ENCODE results near the gene C1orf53. TPM values are rescaled to one million over a fixed set of nuclear protein-coding genes. Genes with fewer than 3 reads are reported as not detected.

Gene C1orf53
- total RNA-seq, 1 experiment from 2014 or later, result 1.4 TPM

GRCh38 chr1:197914510-197914909, 12.1 kb downstream of the C1orf53 start:
- peaks cover 38% of the 10 kb centered on the region for H3K23me2 ChIP-seq (ENCODE audit: insufficient read length, low read depth, low read length, poor library complexity, severe bottlenecking)
- DNase-seq, result no peak
- Mint-ChIP-seq H3K4me3 (peak overlapping the region in 1 of 2 experiments; percentile 54; a peak in 2 of 5 replicates), H3K27me3 (ENCODE audit: low read depth) (peaks cover 100% of the 10 kb centered on the region), H3K4me1 (peaks cover 66 to 86% of the 10 kb centered on the region in 2 experiments), H3K27ac (no peak overlapping the region), H3K36me3 (ENCODE audit: insufficient read depth in 1 of 3, low read depth in 3 of 3) (no peaks in the 10 kb centered on the region; a peak in 1 of 7 replicates), H3K9me3 (no peaks in the 10 kb centered on the region; a peak in 3 of 5 replicates)
- no peak overlapping the region for H3K4me2 ChIP-seq (ENCODE audit: insufficient read depth, insufficient read length, low read length)
- no peak overlapping the region for H3K27ac ChIP-seq (ENCODE audit: insufficient read length, low read depth, low read length)
- peaks cover 98% of the 10 kb centered on the region for H3K27me3 ChIP-seq (ENCODE audit: insufficient read depth, low read length)
- WGBS (ENCODE audit: extremely low coverage, insufficient read length, low lambda C conversion rate), result no CpG with 5 or more reads among the region's 5 CpGs
- no peak overlapping the region for H4K91ac ChIP-seq (ENCODE audit: insufficient read length, low read depth, low read length)
- no peak overlapping the region for H3K18ac ChIP-seq (ENCODE audit: insufficient read length, low read depth, low read length)
- H4K8ac ChIP-seq (replicated peaks; ENCODE audit: insufficient read length, low read depth, low read length), result no peak overlapping the region
- no peak overlapping the region for H2AK5ac ChIP-seq (ENCODE audit: insufficient read length, low read length)
- H2BK5ac ChIP-seq (ENCODE audit: insufficient read length, low read length), result no peak overlapping the region
- no peak overlapping the region for H3K23ac ChIP-seq (ENCODE audit: insufficient read length, low read depth, low read length)
- no peaks in the 10 kb centered on the region for H3K79me1 ChIP-seq (ENCODE audit: insufficient read depth, low read depth, low read length, poor library complexity, severe bottlenecking)
- no peak overlapping the region for H2BK120ac ChIP-seq (ENCODE audit: low read depth, low read length, poor library complexity, severe bottlenecking)
- no peak overlapping the region for H2BK20ac ChIP-seq (ENCODE audit: low read depth, low read length, poor library complexity, severe bottlenecking)
- H4K20me1 ChIP-seq (ENCODE audit: control insufficient read depth, insufficient read depth, insufficient read length), result no peaks in the 10 kb centered on the region
- no peaks in the 10 kb centered on the region for H3K79me2 ChIP-seq (ENCODE audit: insufficient read depth, low read length)
- no peak overlapping the region for H3T11ph ChIP-seq (ENCODE audit: low read length)
- H3K9me3 ChIP-seq (ENCODE audit: control insufficient read depth, low read depth, low read length), result no peaks in the 10 kb centered on the region
- no peak overlapping the region for H2BK15ac ChIP-seq (ENCODE audit: low read depth, low read length)
- no peak overlapping the region for H3K14ac ChIP-seq (ENCODE audit: insufficient read depth, low read length)
- peaks cover 14% of the 10 kb centered on the region; the same call in 1 of the 2 replicates for H3K4me1 ChIP-seq (ENCODE audit: insufficient read depth, low read length)
- no peak overlapping the region for H3K4ac ChIP-seq (ENCODE audit: low read depth, low read length)
- no peak overlapping the region for H4K5ac ChIP-seq (ENCODE audit: insufficient read length, low read depth, low read length)
- no peak overlapping the region for H3K9ac ChIP-seq (ENCODE audit: extremely low read depth, insufficient read length, low read length)
- no peak for TF ChIP-seq CTCF (conservative IDR thresholded peaks at IDR 0.05)
- H2BK12ac ChIP-seq (ENCODE audit: insufficient read length, low read depth, low read length), result no peak overlapping the region
- no peak overlapping the region for H3K56ac ChIP-seq (ENCODE audit: insufficient read length, low read depth, low read length)
- no peak overlapping the region for H2AFZ ChIP-seq (ENCODE audit: low read length)
